ENCODE measurements around the gene SHF.

SHF gene

DNA sequence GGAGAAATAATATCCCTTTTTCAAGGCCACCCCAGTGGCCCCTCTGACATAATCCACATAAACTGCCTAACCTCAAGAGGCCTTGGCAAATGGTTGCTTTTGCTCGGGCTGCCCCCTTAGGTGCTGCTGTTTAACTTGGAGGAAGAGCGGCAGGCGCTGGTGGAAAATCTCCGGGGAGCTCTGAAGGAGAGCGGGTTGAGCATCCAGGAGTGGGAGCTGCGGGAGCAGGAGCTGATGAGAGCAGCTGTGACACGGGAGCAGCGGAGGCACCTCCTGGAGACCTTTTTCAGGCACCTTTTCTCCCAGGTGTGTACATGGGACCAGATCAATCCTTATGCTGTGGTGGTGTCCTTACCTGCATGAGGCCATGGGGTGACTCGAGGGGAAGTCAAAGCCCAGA is 43.0 kb downstream of the SHF start:
- TF ChIP-seq, protein P1, sequence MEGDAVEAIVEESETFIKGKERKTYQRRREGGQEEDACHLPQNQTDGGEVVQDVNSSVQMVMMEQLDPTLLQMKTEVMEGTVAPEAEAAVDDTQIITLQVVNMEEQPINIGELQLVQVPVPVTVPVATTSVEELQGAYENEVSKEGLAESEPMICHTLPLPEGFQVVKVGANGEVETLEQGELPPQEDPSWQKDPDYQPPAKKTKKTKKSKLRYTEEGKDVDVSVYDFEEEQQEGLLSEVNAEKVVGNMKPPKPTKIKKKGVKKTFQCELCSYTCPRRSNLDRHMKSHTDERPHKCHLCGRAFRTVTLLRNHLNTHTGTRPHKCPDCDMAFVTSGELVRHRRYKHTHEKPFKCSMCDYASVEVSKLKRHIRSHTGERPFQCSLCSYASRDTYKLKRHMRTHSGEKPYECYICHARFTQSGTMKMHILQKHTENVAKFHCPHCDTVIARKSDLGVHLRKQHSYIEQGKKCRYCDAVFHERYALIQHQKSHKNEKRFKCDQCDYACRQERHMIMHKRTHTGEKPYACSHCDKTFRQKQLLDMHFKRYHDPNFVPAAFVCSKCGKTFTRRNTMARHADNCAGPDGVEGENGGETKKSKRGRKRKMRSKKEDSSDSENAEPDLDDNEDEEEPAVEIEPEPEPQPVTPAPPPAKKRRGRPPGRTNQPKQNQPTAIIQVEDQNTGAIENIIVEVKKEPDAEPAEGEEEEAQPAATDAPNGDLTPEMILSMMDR (IDR thresholded peaks at IDR 0.05), result no peak

DNA sequence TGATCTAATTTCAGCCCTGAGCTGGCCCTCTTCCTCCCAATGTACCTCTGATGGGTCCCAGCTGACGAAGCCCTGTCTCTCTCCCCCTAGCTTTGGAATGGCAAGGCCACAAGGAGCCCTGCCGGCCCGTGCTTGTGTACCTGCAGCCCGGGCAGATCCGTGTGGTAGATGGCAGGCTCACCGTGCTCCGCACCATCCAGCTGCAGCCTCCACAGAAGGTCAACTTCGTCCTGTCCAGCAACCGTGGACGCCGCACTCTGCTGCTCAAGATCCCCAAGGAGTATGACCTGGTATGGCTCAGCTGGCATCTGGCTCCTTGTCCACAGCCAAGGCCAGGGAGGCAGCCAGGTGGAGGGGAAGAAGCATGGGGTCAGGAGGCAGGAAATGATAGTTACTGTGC is 43.8 kb downstream of the SHF start:
- TF ChIP-seq, protein P1 (IDR thresholded peaks at IDR 0.05), result no peak

GRCh38 chr15:45143056-45143455 is 44.7 kb downstream of the SHF start:
- TF ChIP-seq, protein P1 (IDR thresholded peaks at IDR 0.05), result no peak

DNA sequence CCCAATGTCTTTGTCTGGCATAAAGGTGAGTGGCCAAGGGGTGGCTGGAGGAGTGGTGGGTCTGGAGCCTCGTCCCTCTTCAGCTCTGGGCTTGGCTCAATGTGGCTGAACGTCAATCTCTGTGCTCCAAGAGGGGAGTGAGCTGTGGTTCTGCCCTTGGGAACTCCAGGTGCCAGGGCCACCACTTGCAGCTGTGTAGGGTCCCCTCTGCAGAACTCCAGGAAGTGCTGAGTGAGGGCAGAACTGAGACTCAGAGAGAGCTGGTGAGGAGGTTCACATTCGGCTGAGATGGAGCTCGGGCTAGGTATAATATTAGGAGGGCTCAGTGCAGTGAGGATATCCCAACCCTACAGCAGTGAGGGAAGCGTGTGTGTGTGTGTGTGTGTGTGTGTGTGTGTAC is 46.4 kb downstream of the SHF start:
- TF ChIP-seq, protein P1 (IDR thresholded peaks at IDR 0.05), result no peak

DNA sequence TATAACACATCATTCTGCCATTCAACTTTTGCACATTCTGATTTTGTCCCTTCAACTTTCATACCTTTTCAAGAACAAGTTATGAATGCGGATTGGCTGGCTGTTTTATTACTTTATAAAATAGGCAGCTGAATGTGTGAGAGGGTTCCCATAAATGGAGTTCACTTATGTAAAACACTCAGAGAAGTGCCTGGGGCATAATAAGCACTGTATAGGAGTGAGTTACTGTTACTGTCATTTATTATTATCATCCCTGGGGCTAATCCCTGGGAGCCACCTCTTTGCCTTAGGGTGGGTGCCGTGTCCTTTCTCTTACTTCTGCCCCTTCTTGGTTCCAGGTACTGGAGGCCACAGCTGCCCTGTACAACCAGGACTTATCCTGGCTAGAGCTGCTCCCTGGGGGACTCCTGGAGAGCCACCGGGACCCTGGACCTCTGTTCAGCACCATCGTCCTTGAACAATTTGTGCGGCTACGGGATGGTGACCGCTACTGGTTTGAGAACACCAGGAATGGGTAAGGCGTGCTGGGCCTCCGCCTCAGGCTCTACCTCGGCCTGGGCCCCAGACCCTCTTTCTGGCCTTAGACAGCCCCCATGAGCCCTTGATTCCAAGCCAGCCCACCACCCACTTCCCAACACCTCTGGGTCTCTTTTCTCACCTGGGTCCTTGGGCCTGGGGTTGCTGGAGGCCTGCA is 47.1 kb downstream of the SHF start:
- TF ChIP-seq, protein P1 (IDR thresholded peaks at IDR 0.05), result no peak

DNA sequence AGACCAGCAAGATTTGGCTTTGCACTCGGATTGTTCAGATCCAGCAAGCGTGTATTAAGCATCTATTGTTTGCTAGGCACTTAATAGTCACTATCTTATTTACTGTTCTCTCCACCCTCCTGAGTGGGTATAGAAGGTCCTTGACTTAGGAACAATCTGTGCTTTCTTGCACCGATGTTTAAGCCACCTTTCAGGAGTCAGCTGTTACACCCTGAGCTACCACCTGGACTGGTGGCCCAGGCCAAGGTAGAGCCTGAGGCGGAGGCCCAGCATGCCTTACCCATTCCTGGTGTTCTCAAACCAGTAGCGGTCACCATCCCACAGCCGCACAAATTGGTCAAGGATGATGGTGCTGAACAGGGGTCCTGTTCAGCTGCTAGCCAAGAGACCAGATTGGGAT is 48.0 kb downstream of the SHF start:
- TF ChIP-seq, protein P1 (IDR thresholded peaks at IDR 0.05), result no peak

DNA sequence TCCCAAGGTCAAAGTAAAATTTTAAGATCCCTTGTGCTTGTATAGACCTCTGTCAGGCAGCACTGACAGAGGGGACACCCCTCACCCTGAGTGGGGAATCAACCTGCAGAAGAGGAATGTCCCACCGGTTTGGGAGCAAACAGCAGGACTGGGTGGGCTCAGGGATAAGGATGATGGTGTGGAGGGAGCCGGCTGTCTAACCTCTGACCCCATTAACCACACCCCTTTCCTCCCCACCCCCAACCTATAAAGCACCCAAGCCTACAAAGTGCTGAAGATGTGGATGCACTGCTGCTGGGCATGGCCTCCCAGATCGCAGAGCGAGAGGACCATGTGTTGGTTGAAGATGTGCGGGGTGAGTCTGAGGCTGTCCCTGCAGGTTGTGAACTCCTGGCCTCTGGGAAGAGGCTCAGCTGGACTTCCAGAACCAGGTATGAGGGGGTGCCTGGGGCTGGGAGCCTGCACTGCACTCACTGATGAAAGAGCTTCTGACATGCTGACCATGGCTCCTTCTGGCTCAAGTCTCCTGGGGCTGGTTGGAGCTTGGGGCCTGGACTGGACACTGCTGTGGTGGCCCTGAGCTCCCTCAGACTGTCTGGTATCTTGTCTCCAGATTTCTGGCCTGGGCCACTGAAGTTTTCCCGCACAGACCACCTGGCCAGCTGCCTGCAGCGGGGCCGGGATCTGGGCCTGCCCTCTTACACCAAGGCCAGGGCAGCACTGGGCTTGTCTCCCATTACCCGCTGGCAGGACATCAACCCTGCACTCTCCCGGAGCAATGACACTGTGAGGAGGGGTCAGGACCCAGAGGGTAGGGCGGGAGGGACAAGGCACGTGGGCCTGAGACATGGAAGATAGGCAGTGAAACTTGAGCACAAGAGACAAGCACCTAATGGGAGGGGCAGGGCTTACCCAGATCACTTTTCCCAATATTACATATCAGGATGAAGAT is 48.7 kb downstream of the SHF start:
- TF ChIP-seq, protein P1 (IDR thresholded peaks at IDR 0.05), result no peak

Data from LNCAP (cell line).